Activated naive CD4-positive, alpha-beta T cell (primary cell): Measurements from ENCODE around the gene COL13A1.

Experiments used
- DNase-seq, 4 experiments: peaks; one replicate each; lab custom pipeline; 2025; lab: John Stamatoyannopoulos, UW

Gene COL13A1

DNA sequence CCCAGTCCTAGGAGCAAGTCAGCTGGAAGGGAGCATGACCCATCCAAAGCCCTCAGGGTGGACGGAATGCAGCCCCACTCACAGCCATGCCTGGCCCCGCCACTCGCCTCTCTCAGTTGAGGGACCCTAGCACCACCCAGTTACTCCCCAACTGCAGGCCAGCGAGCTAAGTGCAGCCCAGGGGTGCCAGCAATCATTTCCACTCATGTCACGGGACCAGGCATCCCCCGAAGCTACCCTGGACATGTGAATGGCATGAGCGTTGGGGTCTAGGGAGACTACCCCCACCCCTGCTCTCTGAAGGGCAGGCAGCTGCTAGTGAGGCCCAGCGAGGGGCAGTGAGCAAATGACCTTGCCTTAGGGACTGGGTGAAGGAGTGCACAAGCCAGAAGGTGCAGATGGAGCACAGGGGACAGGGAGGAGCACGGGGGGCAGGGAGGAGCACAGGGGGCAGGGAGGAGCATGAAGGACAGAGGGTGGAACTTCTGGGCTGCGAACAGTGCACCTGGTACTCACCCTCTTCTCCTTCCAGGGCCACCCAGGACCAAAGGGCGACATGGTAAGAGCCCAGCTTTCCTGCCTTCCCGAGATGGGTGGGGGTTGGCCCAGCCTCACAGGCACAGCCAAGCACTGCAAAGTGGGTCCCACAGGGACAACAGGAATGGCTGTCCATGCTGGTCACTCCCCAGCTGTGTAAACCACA lies 87.3 kb downstream of the COL13A1 start:
- no peak for DNase-seq

DNA sequence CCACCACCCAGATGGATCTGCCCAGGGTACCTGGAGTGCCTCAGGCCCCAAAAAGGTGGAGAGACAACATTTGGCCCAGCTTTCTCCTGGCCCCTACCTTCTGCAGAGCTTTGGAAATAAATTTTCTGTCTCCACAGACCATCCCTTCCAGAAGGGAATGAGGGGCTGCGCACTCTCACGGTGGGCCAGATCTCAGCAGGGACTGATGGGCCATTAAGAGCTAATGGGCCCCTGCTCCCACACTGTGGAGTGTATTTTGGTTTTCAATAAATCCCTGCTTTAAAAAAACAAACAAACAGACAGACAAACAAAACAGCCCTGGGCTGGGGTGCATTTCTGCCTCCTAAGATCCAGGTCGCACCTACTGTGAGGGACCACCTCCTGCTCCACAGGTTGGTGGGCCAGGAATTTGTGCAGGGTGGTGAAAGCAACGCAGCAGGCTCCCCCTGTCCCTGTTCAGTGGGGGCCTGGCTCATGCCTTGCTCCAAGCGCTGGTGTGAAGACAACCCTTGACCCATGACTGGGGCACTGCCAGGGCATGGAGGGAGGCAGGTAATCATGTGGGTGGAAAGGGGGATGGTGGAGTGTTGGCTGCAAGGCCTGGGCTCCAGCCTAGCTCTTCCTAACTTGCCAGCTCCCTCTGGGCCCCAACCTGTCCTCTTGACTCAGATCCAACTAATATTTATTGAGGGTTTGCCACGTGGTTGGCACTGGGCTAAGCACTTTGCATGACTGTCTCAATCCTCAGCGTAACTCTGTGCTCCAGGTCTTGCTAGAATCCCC lies 88.5 kb downstream of the COL13A1 start:
- DNase-seq, result no peak

DNA sequence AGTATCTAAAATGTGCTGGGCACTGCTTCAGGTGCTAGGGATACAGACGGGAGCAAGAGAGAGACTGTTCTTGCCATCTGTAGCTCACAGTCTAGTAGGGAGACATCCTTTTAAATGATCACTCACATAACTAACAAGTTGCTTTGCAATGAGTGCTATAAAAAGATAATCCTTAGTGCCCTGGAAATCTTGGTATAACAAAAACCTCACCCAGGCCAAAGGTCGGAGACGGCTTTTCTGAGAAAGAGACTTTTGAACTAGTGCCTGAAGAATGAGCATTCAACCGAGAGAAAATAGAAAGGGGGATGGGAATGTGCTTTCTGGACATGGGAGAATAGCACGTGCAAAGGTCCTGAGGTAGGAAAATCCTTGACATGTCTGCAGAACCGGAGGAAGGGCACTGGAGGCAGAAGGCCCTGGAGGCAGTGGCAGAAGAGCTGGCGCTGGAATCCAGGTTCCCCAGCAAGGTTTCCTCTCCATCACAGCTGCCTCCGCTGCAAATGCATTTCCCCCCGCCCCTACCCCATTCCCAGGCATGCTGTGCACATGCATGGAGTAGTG lies 89.4 kb downstream of the COL13A1 start:
- DNase-seq, result no peak

DNA sequence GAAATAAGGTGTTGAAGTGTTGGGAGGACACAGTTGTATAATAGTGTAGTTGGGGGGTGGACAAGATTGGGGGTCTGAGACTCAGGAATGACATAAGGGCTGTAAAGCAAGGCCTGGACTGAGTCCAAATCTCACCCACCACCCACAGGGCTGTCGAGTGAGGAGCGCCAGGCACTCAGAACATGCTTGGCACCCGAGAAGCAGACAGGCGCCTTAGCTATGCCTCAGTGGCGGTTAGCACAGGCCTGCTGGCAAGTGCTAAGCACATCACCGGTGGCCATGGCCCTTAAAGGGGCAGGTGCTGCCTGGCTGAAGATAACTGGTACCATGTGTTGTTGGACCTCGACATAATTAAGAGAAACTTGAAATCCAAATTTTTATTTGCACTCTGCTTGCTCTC lies 90.7 kb downstream of the COL13A1 start:
- DNase-seq, result no peak

DNA sequence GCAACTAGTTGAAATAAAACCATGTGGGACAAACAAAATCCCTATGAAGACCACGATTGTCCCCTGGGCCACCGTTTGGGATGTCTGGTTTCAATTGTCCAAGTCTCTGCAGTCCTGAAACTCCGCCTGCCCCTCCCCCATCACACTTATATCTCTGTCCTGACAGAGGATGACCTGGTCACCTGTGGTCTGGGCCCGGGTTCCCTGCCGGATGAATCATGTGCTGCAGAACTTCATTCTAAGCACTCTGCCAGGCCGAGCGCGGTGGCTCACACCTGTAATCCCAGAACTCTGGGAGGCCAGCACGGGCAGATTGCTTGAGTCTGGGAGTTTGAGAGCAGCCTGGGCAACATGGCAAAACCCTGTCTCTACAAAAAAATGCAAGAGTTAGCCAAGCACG lies 91.1 kb downstream of the COL13A1 start:
- no peak for DNase-seq

DNA sequence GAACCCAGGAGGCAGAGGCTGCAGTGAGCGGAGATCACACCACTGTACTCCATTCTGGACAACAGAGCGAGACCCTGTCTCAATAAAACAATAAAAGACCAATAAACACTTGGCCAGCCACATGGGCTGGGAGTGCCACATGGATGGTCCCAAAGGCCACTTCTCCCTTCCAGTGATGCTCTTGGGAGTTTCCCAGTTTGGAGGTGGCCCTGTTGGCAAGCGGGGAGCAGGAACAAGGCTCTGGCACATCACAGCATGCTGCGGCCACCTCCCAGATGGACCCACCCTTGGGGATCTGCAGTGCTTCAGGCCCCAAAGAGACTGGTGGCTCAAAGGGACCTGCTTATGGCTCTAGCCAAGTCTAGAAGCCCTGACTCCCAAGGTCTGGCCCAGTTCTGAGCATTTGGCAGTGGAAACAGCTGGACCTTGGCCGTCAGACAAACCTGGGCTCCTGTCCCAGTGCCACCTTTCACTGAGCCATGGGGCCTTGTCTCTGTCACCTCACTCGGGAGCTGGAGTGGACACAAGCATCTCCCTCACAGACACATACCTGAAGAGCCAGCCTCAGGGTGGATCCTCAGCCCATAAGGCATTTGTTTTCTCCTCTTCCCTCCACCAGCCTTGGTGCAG lies 91.7 kb downstream of the COL13A1 start:
- no peak for DNase-seq

DNA sequence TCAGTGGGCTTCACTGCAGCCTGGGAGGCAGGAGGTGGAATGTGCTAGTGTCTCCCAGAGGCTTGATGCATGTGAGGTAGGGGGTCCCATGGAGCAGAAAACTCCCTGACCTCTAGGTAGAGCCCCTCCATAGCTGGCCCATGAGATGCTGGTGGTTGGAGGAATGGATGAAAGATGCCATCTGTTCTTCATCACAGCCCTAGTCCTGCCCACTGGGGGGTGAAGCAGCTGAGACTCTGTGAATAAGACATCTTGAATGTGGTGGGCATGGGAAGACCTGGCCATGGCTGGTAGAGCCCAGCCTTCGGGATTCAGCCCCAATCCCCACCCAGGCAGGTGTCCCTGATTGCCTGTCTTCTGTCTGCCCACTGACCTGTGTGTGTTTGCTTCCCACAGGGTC lies 92.5 kb downstream of the COL13A1 start:
- DNase-seq, result no peak

DNA sequence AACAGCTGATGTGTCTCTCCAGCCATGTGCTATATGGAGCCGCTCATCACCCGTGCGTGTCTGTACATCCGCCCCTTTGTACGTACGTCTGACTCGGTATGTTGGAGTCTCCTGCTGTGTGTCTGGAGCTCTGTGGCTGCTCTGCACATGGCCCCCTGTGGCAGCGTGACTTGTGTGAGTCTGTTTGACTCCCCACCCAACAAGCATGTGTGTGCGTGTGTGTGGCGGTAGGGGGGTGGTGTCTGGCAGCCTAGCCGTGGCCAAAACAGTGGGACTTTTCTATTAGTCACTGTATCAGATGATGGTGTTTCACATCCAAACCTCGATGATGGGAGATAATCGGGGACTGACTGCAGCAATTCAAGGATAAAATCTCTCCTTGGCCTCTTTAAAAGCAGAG lies 94.1 kb downstream of the COL13A1 start:
- DNase-seq, result no peak

DNA sequence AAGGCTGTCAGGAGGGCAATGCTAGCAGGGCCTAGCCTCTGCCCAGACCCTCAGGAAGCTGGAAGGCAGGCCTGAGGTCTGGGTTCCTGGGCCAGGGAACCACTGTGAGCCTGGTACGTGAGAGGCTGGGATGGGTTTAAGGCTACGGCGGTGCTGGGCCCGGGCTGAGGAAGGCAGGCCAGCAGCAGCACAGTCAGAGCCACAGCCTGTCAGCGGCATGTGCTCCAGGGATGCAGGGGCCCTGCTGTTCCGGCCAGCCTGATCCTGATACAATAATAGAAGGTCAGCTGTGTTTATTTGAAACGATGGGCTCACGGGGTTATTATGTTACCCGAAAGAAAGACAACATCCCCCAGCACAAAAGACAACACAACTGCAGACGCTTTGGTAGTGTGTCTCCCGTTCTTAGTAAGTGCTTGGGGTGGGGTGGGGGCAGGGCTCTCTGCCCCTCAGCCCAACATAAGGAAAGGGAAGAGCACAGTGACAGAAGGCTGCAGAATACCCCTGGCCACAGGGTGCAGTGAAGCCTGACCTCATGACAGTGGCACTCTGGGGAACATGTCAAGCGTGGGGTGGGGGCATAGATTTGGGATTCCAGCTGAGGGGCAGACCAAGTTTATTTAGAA lies 95.0 kb downstream of the COL13A1 start:
- no peak for DNase-seq

DNA sequence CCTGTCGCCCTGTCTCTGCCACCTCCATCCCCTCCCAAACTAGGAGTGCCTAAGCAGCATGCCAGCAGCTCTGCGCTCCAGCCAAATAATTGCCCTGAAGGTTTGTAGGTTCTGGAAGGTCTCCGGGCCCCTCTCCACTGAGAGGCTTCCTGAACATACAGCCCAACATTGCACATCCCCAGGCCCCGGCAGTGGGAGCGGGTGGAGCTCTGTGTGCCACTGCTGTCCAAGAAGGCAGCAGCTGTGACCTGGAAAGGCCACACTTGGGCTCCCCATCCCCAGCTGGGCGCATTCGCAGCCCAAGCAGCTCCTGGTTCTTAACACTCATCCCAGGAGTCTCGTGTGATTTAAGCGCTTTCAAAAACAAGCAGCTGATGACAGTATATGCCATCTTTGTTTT lies 95.7 kb downstream of the COL13A1 start:
- DNase-seq, result no peak

DNA sequence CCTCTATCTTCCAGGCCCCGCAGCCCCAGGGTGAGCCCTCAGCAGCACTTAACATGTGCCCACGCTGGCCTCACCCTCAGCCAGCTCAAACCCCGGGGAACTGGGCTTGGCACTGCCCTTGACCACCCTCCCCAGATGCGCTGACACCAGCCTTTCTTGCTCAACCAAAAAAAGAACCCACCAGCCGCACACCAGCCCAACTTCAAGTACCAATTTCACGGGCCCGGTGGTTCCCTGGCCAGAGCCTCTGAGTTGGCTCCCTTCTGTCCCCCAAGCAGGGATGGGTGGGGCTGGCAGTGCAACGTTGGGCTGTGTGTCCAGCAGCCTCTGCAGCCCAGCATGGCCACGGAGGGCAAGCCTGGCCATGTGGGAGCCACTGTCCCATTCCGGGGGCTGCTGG lies 96.3 kb downstream of the COL13A1 start:
- no peak for DNase-seq

DNA sequence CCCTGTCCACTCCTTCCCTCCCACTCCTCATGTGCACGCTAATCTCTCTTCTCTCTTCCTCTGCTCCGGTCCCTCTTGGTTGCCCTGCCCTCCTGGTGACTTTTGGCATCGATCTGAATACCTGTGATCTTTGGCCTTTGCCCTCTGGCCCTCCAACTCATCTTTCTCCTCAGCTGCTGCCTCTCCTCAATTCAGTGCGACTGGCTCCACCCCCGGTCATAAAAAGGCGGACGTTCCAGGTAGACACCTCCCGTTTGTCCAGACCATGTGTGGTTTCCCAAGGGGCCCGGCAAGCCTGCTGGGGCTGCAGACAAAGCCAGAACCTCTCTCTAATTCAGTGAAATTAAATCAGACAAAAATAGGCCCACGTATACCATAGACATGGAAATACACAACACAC lies 96.8 kb downstream of the COL13A1 start:
- DNase-seq, result no peak

DNA sequence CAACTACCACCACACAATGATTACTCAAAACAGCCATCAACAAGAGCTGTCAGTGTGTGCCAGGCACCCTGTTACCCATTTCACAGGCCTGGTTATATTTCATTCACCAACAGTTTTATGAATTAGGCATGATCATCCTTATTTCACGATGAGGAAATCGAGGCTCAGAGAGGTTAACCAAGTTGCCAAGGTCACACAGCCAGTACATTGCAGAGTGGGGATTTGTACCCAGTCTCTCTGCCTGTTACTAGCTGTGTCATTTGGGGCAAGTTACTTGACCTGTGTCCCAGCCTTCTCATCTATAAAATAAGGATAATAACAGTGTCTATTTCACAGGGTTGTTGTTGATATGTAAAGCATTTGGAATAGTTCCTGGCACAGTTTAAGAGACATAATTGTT lies 97.2 kb downstream of the COL13A1 start:
- no peak for DNase-seq

DNA sequence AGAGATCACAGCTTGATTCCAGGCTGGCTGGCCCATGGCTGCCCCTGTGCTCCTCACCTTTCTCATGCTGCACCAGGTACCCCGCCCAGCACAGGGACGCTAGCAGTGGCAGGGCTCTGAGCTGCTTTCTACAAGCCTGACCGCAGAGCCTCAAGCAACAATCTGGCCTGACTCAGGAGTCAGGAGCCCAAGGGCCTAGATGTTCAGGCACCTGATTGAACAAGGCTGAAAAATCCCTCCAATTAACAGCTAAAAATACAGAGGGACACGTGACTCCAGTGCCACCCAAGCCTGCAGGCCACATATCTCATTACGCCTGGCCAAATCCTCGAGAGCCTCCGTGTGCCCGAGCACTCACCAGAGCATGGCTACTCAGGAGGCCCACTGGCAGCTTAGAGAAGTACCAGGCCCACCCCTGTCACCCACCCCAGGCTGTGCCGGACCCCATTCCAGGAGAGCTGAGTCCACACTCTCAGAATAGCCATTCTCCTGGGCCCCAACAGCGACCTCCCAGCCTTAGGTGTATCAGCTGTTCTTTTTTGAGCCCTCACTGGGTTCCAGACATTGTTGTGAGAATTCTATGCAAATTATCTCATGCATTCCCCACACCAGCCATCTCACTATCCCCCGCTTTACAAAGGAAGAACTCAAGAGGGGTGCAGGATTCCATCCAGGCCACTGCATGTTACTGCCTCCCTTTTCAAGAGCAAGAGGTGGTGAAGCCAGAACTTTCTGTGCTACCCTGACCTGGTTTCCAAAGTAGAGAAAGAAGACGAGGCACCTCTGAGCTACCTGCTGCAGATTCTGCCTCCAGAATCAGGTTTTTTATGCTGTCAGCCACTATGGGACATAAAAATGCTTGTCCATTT lies 98.3 kb downstream of the COL13A1 start:
- DNase-seq, result no peak

DNA sequence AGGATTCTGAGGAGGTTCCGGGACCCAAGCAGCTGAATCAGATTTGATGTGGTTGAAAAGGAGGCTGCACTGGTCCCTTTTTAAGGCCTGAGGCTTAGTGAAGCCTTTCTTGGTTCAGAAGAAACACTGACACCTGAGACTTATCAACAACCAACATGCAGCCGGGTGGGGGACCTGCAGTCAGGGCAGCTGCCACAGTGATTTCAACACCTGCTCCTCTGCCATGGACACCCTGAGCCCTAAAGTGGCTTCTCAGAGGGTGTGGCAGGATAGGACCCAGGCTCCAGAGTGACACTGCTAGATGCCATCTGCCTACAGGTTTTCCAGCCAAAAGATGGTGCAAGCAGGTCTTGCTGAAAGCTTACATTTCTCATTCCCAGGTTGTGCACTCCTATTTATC lies 99.3 kb downstream of the COL13A1 start:
- DNase-seq, result no peak

DNA sequence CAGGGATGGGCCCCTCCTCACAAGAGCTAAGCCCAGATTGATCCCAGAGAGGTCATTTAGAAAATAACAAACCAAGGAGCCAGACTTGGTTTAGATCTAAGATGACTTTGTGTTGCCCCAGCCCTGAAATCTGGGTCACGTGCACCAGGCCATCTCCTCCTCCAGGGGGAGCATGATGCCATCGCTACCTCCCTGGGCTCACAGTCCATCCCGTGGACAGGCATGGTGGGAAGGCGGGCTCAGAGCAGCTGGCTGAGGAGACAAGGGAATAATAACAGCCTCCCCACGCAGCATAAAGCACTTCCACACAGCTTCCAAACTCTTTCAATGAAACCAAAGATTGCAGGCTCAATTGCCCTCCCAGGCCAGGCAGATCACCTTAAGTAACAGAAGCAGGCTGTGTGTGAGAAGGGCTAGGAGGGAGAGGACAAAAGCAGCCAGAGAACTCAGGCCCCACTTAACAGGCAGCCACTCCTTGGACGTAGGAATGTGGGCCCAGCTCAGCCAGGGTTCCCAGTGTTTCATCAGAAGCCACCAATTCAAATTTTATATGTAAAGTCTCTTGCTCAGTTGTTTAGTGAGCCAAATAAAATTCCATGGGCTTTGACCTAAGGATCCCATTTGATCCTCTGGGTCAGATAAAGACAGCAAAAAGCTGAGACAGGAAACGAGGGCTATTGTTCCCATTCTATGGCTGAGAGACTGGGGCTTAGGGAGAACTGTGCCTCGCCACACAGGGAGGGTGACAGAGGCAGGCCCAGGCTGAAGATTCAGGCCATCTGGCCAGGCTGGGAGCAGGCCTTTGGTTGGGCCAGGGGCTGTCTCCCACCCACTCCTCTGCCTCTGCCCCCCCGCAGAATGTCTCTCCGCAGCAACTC lies 100.2 kb downstream of the COL13A1 start:
- DNase-seq, result peak in 1 of 4 experiments; percentile 4

DNA sequence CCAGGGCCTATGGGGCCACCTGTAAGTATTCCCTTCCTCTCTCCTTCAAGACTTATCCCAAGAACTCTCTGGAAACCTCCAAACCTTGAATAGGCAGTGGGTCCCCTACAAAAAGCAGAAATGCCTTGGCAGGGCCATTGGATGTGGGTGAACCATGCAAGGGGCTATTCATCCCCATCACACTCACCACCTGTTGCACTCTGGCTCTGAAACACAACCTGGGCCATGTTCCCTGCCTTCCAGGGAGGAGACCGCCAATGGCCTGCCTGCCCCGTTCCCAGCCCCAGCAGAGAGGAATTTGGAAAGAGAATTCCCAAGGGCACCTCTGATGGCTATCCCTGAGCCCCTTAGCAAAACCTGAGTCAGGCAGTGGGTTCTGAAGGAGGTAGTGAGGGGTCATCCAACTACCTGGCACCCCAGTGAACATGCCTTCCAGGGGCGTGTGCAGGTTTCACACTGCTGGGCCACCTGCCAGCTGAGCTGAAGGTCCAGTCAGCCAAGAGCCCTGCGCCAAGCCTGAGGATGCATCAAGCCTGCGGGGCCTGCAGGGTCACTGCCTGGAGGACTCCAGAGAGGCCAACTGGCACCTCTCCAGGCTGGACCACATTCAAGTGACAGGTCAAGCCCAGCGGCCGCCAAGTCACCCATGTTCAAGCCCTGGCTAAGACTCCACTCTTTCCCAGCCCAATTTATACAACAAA lies 101.3 kb downstream of the COL13A1 start:
- no peak for DNase-seq

DNA sequence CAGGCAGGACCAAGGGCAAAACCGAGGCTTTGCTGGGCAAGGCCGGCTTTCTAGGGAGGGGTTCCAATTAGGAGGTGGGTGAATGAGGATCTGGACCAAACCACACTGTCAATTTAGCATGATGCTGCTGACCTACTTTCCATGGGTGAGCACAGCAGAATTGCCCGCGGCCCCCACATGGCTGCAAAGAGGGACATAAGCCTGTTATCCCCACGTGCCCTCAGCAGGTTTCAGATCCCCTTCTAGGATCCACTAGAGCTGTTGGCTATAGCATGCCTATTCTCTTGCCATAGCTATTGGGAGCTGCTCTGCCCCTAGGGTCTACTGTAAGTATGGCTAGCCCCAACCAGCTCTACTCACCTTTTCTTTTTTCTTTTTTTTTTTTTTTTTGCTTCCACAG lies 102.8 kb downstream of the COL13A1 start:
- no peak for DNase-seq

DNA sequence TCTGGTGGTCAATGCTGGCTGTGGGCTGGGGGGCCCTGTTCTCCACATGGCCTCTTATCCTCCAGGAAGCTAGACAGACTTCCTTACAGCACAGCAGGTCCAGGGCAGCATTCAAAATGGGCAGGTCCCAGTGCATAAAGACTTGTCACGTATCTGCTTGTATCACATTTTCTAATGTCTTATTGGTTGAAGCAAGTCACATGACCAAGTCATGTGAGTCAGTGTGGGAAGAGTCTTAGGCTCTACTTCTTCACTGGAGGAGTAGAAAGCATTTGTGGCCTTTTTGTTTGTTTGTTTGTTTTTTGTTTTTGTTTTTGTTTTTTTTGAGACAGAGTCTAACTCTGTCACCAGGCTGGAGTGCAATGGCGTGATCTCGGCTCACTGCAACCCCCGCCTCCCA lies 104.7 kb downstream of the COL13A1 start:
- no peak for DNase-seq

DNA sequence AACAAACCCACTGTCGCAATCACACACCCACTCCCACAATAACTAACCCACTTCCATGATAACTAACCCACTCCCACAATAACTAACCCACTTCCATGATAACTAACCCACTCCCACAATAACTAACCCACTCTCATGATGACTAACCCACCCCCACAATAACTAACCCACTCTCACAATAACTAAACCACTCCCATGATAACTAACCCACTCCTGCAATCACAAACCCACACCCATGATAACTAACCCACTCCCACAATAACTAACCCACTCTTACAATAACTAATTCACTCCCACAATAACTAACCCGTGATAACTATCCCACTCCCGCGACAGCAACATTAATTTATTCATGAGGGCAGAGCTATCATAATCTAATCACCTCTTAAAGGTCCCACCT lies 105.8 kb downstream of the COL13A1 start:
- DNase-seq, result no peak
